Measurements from ENCODE around the gene ATP2A2. TPM values are rescaled to one million over a fixed set of nuclear protein-coding genes. Genes with fewer than 3 reads are reported as not detected.
A peak's percentile ranks its signal among the peaks of the same experiment; 100 is the strongest.

ATP2A2 gene
- total RNA-seq, 1 donor from 2014 or later = 99.5 TPM

- Mint-ChIP-seq H3K27me3 (ENCODE audit: insufficient read depth, low read depth) (peaks cover 5% of the 10 kb centered on the region), H3K4me3 (no peak overlapping the region), H3K9me3 (no peaks in the 10 kb centered on the region), H3K27ac (peak overlapping the region; percentile 67), H3K36me3 (peaks cover 35% of the 10 kb centered on the region), H3K4me1 (no peaks in the 10 kb centered on the region)
- no peak overlapping the region for H3K27ac ChIP-seq
- H3K9me3 ChIP-seq (ENCODE audit: low read depth) = no peaks in the 10 kb centered on the region
- H2AFZ ChIP-seq (replicated peaks) = no peak overlapping the region
- no peaks in the 10 kb centered on the region for H3K4me1 ChIP-seq
- H4K20me1 ChIP-seq (ENCODE audit: low read depth) = no peaks in the 10 kb centered on the region
- H3K9ac ChIP-seq = no peak overlapping the region
- no peaks in the 10 kb centered on the region for H3K79me2 ChIP-seq (ENCODE audit: low read depth)
- H3K27me3 ChIP-seq = no peaks in the 10 kb centered on the region
- no peak overlapping the region for H3K4me3 ChIP-seq
- TF ChIP-seq EZH2phosphoT487 (IDR thresholded peaks at IDR 0.05) = no peak
- no peak for TF ChIP-seq EZH2 (IDR thresholded peaks at IDR 0.05)
- no peak for TF ChIP-seq CTCF (IDR thresholded peaks at IDR 0.05)
- no peak for DNase-seq (ENCODE audit: low spot score)
- H3K36me3 ChIP-seq = peaks cover 23% of the 10 kb centered on the region
- peaks cover 30% of the 10 kb centered on the region for H3F3A ChIP-seq (ENCODE audit: low read depth)
- H3K4me2 ChIP-seq = no peak overlapping the region
Measured at GRCh38 chr12:110349514-110350151, 68.6 kb downstream of the ATP2A2 start.

- no peak overlapping the region for H3K9ac ChIP-seq
- peaks cover 5% of the 10 kb centered on the region for H3K27me3 Mint-ChIP-seq (ENCODE audit: insufficient read depth, low read depth)
- H3K27ac Mint-ChIP-seq = no peak overlapping the region
- H3K4me3 Mint-ChIP-seq = no peak overlapping the region
- H3K9me3 Mint-ChIP-seq = no peaks in the 10 kb centered on the region
- DNase-seq (ENCODE audit: low spot score) = no peak
- H3K36me3 Mint-ChIP-seq = peaks cover 26% of the 10 kb centered on the region
- TF ChIP-seq CTCF (IDR thresholded peaks at IDR 0.05) (no peak), EZH2 (IDR thresholded peaks at IDR 0.05) (no peak), EZH2phosphoT487 (IDR thresholded peaks at IDR 0.05) (no peak)
- no peaks in the 10 kb centered on the region for H3K79me2 ChIP-seq (ENCODE audit: low read depth)
- no peaks in the 10 kb centered on the region for H4K20me1 ChIP-seq (ENCODE audit: low read depth)
- H3K27me3 ChIP-seq = no peaks in the 10 kb centered on the region
- no peaks in the 10 kb centered on the region for H3K4me1 Mint-ChIP-seq
- H3F3A ChIP-seq (ENCODE audit: low read depth) = peaks cover 33% of the 10 kb centered on the region
- H3K27ac ChIP-seq = no peak overlapping the region
- H2AFZ ChIP-seq (replicated peaks) = no peak overlapping the region
- no peak overlapping the region for H3K4me3 ChIP-seq
- H3K4me2 ChIP-seq = no peak overlapping the region
- peaks cover 17% of the 10 kb centered on the region for H3K36me3 ChIP-seq
- H3K9me3 ChIP-seq (ENCODE audit: low read depth) = no peaks in the 10 kb centered on the region
- no peaks in the 10 kb centered on the region for H3K4me1 ChIP-seq
Measured at GRCh38 chr12:110351119-110351518, 70.1 kb downstream of the ATP2A2 start.

GRCh38 chr12:110352401-110352800, 71.4 kb downstream of the ATP2A2 start:
- no peak overlapping the region for H3K4me3 ChIP-seq
- no peaks in the 10 kb centered on the region for H3K9me3 Mint-ChIP-seq
- no peak overlapping the region for H2AFZ ChIP-seq (replicated peaks)
- no peaks in the 10 kb centered on the region for H3K9me3 ChIP-seq (ENCODE audit: low read depth)
- no peak for DNase-seq (ENCODE audit: low spot score)
- peaks cover 14% of the 10 kb centered on the region for H3K36me3 Mint-ChIP-seq
- peaks cover 5% of the 10 kb centered on the region for H3K27me3 Mint-ChIP-seq (ENCODE audit: insufficient read depth, low read depth)
- H3K36me3 ChIP-seq = peaks cover 7% of the 10 kb centered on the region
- H3K4me2 ChIP-seq = no peak overlapping the region
- no peaks in the 10 kb centered on the region for H3K4me1 ChIP-seq
- H3K27me3 ChIP-seq = no peaks in the 10 kb centered on the region
- H3K4me3 Mint-ChIP-seq = no peak overlapping the region
- H3K4me1 Mint-ChIP-seq = no peaks in the 10 kb centered on the region
- H3K79me2 ChIP-seq (ENCODE audit: low read depth) = no peaks in the 10 kb centered on the region
- no peak overlapping the region for H3K9ac ChIP-seq
- no peaks in the 10 kb centered on the region for H4K20me1 ChIP-seq (ENCODE audit: low read depth)
- H3F3A ChIP-seq (ENCODE audit: low read depth) = peaks cover 33% of the 10 kb centered on the region
- no peak overlapping the region for H3K27ac ChIP-seq
- no peak for TF ChIP-seq EZH2phosphoT487 (IDR thresholded peaks at IDR 0.05)
- TF ChIP-seq EZH2 (IDR thresholded peaks at IDR 0.05) = no peak
- no peak for TF ChIP-seq CTCF (IDR thresholded peaks at IDR 0.05)
- no peak overlapping the region for H3K27ac Mint-ChIP-seq

All from neural progenitor cell (in vitro differentiated cells).